ENCODE results near the gene AFAP1. TPM values are rescaled to one million over a fixed set of nuclear protein-coding genes. Genes with fewer than 3 reads are reported as not detected.

AFAP1 gene
- total and polyA plus RNA-seq, 2 of the 8 experiments (the other 6 are each of a cell fraction or from before 2014, with no cell fraction given): 3.6 to 18.2 TPM

DNA sequence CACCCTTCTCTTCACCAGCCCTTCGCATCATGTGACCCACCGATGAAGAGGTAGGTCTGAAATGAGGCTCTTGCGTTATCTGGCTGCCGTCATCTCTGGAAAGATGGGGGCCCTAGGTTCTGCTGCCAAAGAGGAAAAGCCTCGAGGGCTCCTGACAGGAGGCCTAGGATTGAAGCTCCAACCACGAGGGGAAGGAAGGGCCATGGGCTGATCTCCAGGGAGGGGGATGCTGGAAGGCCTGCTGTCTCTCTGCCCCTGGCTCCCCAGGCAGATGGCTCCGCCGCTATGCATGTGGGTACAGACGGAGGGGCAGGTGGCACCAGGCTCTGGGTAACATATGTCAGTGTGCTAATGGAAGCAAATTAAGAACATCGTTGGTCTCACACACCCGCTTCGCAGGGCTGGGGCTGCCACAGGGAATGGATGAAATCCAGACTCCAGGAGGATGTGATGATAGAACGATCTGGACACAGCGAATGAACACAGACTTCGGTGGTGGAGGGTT lies 44.9 kb downstream of the AFAP1 start:
- Histone ChIP-seq H3K23ac (ENCODE audit: insufficient read length) (no peak overlapping the region), H3K4ac (replicated peaks; ENCODE audit: insufficient read length, low read depth, low read length) (no peak overlapping the region), H3K56ac (replicated peaks; ENCODE audit: insufficient read length, low read depth, low read length) (no peak overlapping the region), H4K8ac (ENCODE audit: extremely low read depth, insufficient read depth, low read length) (no peak overlapping the region), H3K79me2 (ENCODE audit: control insufficient read depth in 1 of 2, insufficient read depth in 2 of 2, low read length in 2 of 2) (peaks cover 0 to 40% of the 10 kb centered on the region in 2 experiments; a peak in 2 of 4 replicates), H3K36me3 (ENCODE audit: control insufficient read depth in 2 of 4, insufficient read depth in 4 of 4, low read length in 3 of 4) (no peaks in the 10 kb centered on the region), H3K23me2 (ENCODE audit: low read depth, low read length) (no peaks in the 10 kb centered on the region; the same call in 1 of the 2 replicates), H3K9ac (replicated peaks in 1 of 4; ENCODE audit: extremely low read depth in 1 of 4, low read depth in 3 of 4, low read length in 3 of 4) (no peak overlapping the region), H4K5ac (ENCODE audit: insufficient read length, low read depth, low read length) (no peak overlapping the region), H3K9me3 (ENCODE audit: insufficient read depth in 2 of 2, low read depth in 1 of 2, low read length in 1 of 2) (no peaks in the 10 kb centered on the region), H2AK5ac (ENCODE audit: low read depth, low read length) (0 out of 2 replicates have a peak overlapping the region, but pooled peaks have one; percentile 26), H3K79me1 (ENCODE audit: low read depth, low read length) (peaks cover 12% of the 10 kb centered on the region), H2AFZ (ENCODE audit: low read length) (no peak overlapping the region), H2BK12ac (ENCODE audit: low read depth, low read length) (no peak overlapping the region), H2BK5ac (ENCODE audit: low read depth, low read length) (peak overlapping the region; percentile 60; the same call in 1 of the 2 replicates), H3K4me3 (ENCODE audit: extremely low read depth in 1 of 4, insufficient read depth in 2 of 4, low read depth in 3 of 4, low read length in 4 of 4) (no peak overlapping the region), H3K27me3 (replicated peaks in 1 of 4; ENCODE audit: control insufficient read depth in 3 of 4, extremely low read depth in 1 of 4, insufficient read depth in 3 of 4, low read length in 3 of 4) (no peaks in the 10 kb centered on the region), H2BK15ac (ENCODE audit: low read length) (no peak overlapping the region), H3K27ac (ENCODE audit: low read depth, low read length) (no peak overlapping the region), H4K20me1 (replicated peaks in 1 of 2; ENCODE audit: control insufficient read depth in 1 of 2, insufficient read depth in 2 of 2, low read length in 2 of 2) (peaks cover 0 to 3% of the 10 kb centered on the region in 2 experiments), H2BK20ac (ENCODE audit: low read length) (no peak overlapping the region), H4K91ac (replicated peaks; ENCODE audit: insufficient read length, low read length) (no peak overlapping the region), H3K18ac (ENCODE audit: extremely low read depth, low read length) (no peak overlapping the region), H2BK120ac (replicated peaks; ENCODE audit: low read depth, low read length) (no peak overlapping the region), H3K14ac (ENCODE audit: insufficient read length) (no peak overlapping the region), H3K4me2 (ENCODE audit: insufficient read depth in 1 of 2, low read depth in 2 of 2, low read length in 2 of 2) (no peak overlapping the region), H3K4me1 (replicated peaks in 1 of 4; ENCODE audit: control insufficient read depth in 3 of 4, insufficient read depth in 4 of 4, low read length in 3 of 4) (peaks cover 5 to 19% (median 9%) of the 10 kb centered on the region in 4 experiments)
- DNase-seq (ENCODE audit: low read depth in 1 of 2, low spot score in 2 of 2) (no peak), FAIRE-seq (no peak)
- CTCF ChIA-PET (ENCODE audit: partially characterized antibody): interaction anchor here (0.6 to 1.8 kb wide), 9 partner anchors 22 to 88 kb away, joined by 3 to 4 read pairs (median 3); no protein-coding TSS in a partner anchor
- 87% methylated on average over 15 of the region's 15 CpGs; no CpG with 5 or more reads in 1 of the 2 experiments for WGBS, 2 experiments (ENCODE audit: extremely low coverage in 1 of 2, insufficient coverage in 1 of 2, insufficient read length in 1 of 2, insufficient replicate concordance in 2 of 2, low coverage in 1 of 2, low lambda C conversion rate in 2 of 2, missing lambda C conversion rate in 1 of 2)
- TF ChIP-seq SIN3A (conservative IDR thresholded peaks at IDR 0.05 in 1 of 2, IDR thresholded peaks at IDR 0.05 in 1 of 2; ENCODE audit: low read depth in 1 of 2, low read length in 2 of 2) (no peak), HDAC2 (IDR thresholded peaks at IDR 0.05; ENCODE audit: borderline replicate concordance in 1 of 2, low read depth in 2 of 2, low read length in 2 of 2) (no peak), CBX5 (IDR thresholded peaks at IDR 0.05; ENCODE audit: low read depth, low read length) (no peak), BACH1 (IDR thresholded peaks at IDR 0.05; ENCODE audit: low read length) (no peak)
- POLR2A ChIA-PET (ENCODE audit: partially characterized antibody): no interaction called here

Measured in H1 (cell line).